ENCODE data around the gene GLI3. TPM values are rescaled to one million over a fixed set of nuclear protein-coding genes. Genes with fewer than 3 reads are reported as not detected.

GLI3 gene
- total RNA-seq, 2 experiments from 2014 or later: 0.12 TPM; not detected in 1

- ChIA-PET CTCF (interaction anchor here (1.0 kb wide), 1 partner anchor 9 kb away, joined by 4 read pairs; no protein-coding TSS in a partner anchor), POLR2A (no interaction called here)
- no peak overlapping the region for H3K27ac Mint-ChIP-seq
These were observed 162.9 kb downstream of the GLI3 start for GRCh38 chr7:42074076-42074475.

DNA sequence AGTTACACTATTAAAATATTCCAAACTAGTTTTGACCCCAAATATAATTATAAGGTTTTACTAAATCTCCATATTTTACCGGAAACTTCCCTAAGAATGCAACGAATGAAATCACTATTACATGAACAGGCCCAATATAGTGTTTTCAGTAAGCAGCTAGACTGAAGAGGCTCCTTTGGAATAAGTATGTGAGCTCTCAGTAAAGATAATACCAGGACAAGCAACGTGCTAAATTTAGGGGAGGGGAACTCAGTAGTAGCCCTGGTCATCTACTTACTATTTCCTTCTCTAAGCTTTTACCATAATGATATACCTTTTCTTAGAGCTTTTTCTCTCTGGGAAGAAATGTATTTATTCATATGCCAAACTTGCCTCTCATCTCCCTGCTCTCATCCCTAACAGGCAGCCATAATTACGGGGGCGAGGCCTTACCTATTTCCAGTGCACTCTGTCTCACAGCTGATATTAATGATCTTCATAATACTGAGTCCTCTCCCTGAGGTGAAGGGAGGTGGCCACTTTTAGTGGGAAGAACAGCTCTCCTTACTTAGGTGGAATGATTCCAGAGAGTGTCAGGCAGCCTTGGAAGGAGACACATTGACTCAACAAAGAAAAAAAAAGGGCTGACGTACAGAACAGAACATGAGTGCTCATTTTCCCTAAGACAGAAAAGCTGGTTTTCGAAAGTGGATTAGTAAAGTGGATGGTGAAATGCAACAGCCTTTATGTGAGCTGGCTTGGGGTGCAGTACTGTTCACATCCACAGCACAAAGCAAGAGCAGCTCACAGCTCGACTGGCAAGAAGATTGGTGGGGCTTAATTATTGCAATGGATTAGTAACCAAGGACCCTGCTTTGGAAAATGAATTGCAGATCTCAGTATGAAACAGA is 165.4 kb downstream of the GLI3 start:
- no peak overlapping the region for H3K4me3 Mint-ChIP-seq
- no peaks in the 10 kb centered on the region for H3K36me3 Mint-ChIP-seq (ENCODE audit: low read depth)
- ChIA-PET POLR2A (no interaction called here), CTCF (interaction anchor here (0.7 kb wide), 1 partner anchor 91 kb away, joined by 3 read pairs; no protein-coding TSS in a partner anchor)
- H3K9me3 Mint-ChIP-seq: no peaks in the 10 kb centered on the region
- H3K27ac Mint-ChIP-seq: no peak overlapping the region
- H3K4me1 Mint-ChIP-seq: no peaks in the 10 kb centered on the region
- DNase-seq: no peak
- H3K27me3 Mint-ChIP-seq: no peaks in the 10 kb centered on the region

More at GRCh38 chr7:42074076-42074475, 162.9 kb downstream of the GLI3 start:
- H3K27me3 Mint-ChIP-seq: no peaks in the 10 kb centered on the region
- DNase-seq: no peak
- no peaks in the 10 kb centered on the region for H3K9me3 Mint-ChIP-seq
- H3K4me1 Mint-ChIP-seq: no peaks in the 10 kb centered on the region
- H3K36me3 Mint-ChIP-seq (ENCODE audit: low read depth): no peaks in the 10 kb centered on the region
- no peak overlapping the region for H3K4me3 Mint-ChIP-seq

GRCh38 chr7:42070068-42070467 is 166.9 kb downstream of the GLI3 start:
- POLR2A ChIA-PET: no interaction called here
- H3K27ac Mint-ChIP-seq: no peak overlapping the region
- no peak for DNase-seq
- no peak overlapping the region for H3K4me3 Mint-ChIP-seq
- no peaks in the 10 kb centered on the region for H3K4me1 Mint-ChIP-seq
- CTCF ChIA-PET: no interaction called here
- no peaks in the 10 kb centered on the region for H3K9me3 Mint-ChIP-seq
- H3K27me3 Mint-ChIP-seq: no peaks in the 10 kb centered on the region
- no peaks in the 10 kb centered on the region for H3K36me3 Mint-ChIP-seq (ENCODE audit: low read depth)

DNA sequence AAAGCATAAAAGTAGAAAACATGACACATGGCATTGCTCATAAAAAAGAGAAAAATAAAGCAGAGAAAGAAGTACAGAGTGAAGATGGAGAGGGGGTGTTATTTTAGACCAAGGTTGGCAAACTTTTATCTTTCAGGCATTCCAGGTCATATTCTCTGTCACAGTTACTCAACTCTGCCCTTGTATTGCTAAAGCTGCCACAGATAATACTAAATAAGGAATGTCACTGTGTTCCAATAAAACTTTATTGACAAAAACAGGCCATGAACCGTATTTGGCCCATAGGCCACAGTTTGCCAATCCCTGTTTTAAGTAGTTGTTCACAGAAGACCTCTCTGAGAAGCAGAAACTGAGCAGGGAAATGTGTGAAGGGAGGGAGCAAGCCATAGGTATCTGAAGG is 167.4 kb downstream of the GLI3 start:
- H3K27me3 Mint-ChIP-seq: no peaks in the 10 kb centered on the region
- no peak overlapping the region for H3K27ac Mint-ChIP-seq
- CTCF ChIA-PET: no interaction called here
- H3K9me3 Mint-ChIP-seq: no peaks in the 10 kb centered on the region
- no peaks in the 10 kb centered on the region for H3K36me3 Mint-ChIP-seq (ENCODE audit: low read depth)
- H3K4me3 Mint-ChIP-seq: no peak overlapping the region
- POLR2A ChIA-PET: no interaction called here
- DNase-seq: no peak
- H3K4me1 Mint-ChIP-seq: no peaks in the 10 kb centered on the region

GRCh38 chr7:42068554-42069280 is 168.3 kb downstream of the GLI3 start:
- no peak overlapping the region for H3K4me3 Mint-ChIP-seq
- H3K27ac Mint-ChIP-seq: no peak overlapping the region
- H3K27me3 Mint-ChIP-seq: no peaks in the 10 kb centered on the region
- H3K9me3 Mint-ChIP-seq: no peaks in the 10 kb centered on the region
- POLR2A ChIA-PET: no interaction called here
- no peak for DNase-seq
- CTCF ChIA-PET: no interaction called here
- no peaks in the 10 kb centered on the region for H3K36me3 Mint-ChIP-seq (ENCODE audit: low read depth)
- no peaks in the 10 kb centered on the region for H3K4me1 Mint-ChIP-seq

- no peaks in the 10 kb centered on the region for H3K4me1 Mint-ChIP-seq
- DNase-seq: no peak
- no peaks in the 10 kb centered on the region for H3K9me3 Mint-ChIP-seq
- H3K4me3 Mint-ChIP-seq: no peak overlapping the region
- ChIA-PET CTCF (no interaction called here), POLR2A (no interaction called here)
- no peak overlapping the region for H3K27ac Mint-ChIP-seq
- peaks cover 9% of the 10 kb centered on the region for H3K27me3 Mint-ChIP-seq
- no peaks in the 10 kb centered on the region for H3K36me3 Mint-ChIP-seq (ENCODE audit: low read depth)
These were observed 171.1 kb downstream of the GLI3 start for GRCh38 chr7:42065942-42066341.

DNA sequence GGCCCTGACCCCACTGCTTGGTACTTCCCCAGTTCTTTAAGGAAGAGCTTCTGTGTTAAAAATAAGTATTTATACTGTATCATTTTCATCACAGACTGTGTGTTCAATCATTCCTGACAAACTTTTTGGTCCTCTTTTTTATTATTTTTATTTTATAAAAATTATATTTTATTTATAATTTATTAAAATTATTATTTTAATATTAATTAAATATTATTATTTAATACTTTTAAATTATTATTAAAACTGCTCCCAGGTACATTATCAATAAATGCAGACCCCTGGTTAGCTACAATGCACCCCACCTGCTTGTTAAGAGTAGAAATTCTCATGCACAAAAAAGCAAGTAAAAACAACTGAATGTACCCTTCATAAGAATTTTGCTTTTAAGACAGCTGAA is 172.0 kb downstream of the GLI3 start:
- Mint-ChIP-seq H3K27ac (no peak overlapping the region), H3K36me3 (ENCODE audit: low read depth) (no peaks in the 10 kb centered on the region), H3K4me1 (no peaks in the 10 kb centered on the region), H3K4me3 (no peak overlapping the region), H3K27me3 (peaks cover 9% of the 10 kb centered on the region), H3K9me3 (no peaks in the 10 kb centered on the region)
- no peak for DNase-seq
- ChIA-PET POLR2A (no interaction called here), CTCF (interaction anchor here (1.0 kb wide), 1 partner anchor 9 kb away, joined by 4 read pairs; no protein-coding TSS in a partner anchor)

DNA sequence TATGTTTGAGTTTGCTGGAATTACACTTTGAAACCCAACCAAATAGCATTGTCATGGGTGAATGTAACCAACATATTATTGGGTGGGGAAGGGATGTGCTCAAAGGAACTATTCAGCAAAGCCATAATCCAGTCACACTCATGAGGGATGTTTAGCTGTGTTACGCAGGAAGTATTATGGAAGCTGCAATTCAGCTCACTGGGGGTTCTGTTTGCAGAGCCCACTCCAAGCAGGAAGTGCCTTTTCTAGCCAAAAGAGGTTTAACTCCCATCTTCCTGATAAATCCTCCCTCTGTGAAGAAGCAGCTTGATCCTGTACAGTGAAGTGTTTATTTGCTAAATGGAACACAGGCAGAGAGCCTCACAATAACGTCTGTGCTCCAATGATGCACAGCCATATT is 172.5 kb downstream of the GLI3 start:
- no peak for DNase-seq
- Mint-ChIP-seq H3K27me3 (peaks cover 9% of the 10 kb centered on the region), H3K9me3 (no peaks in the 10 kb centered on the region), H3K4me3 (no peak overlapping the region), H3K36me3 (ENCODE audit: low read depth) (no peaks in the 10 kb centered on the region), H3K4me1 (no peaks in the 10 kb centered on the region), H3K27ac (no peak overlapping the region)
- ChIA-PET CTCF (interaction anchor here (1.0 kb wide), 1 partner anchor 9 kb away, joined by 4 read pairs; no protein-coding TSS in a partner anchor), POLR2A (no interaction called here)

DNA sequence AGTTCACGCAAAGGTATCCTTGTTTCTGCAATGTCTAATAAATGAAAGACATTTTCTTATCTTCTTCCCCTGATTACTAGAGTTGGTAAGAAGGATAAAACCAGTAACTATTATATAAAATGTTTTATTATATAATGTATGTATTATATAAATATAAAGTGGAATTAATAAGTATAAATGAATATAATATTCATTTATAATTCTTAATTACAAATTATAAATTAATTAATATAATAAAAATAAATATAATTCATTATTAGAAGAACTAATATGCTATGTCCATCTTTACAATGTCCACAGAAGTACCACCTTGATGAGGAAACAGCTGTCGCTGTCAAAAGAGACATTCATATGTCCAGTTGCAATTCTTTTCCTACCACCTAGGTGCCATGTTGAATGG is 177.7 kb downstream of the GLI3 start:
- H3K27ac Mint-ChIP-seq: no peak overlapping the region
- peaks cover 9% of the 10 kb centered on the region for H3K27me3 Mint-ChIP-seq
- CTCF ChIA-PET: interaction anchor here (1.5 kb wide), 1 partner anchor 9 kb away, joined by 5 read pairs; no protein-coding TSS in a partner anchor
- no peaks in the 10 kb centered on the region for H3K36me3 Mint-ChIP-seq (ENCODE audit: low read depth)
- POLR2A ChIA-PET: no interaction called here
- no peaks in the 10 kb centered on the region for H3K9me3 Mint-ChIP-seq
- no peak overlapping the region for H3K4me3 Mint-ChIP-seq
- DNase-seq: no peak
- H3K4me1 Mint-ChIP-seq: no peaks in the 10 kb centered on the region

GRCh38 chr7:42057331-42057730 is 179.7 kb downstream of the GLI3 start:
- Mint-ChIP-seq H3K36me3 (ENCODE audit: low read depth) (no peaks in the 10 kb centered on the region), H3K27me3 (peaks cover 8% of the 10 kb centered on the region), H3K27ac (no peak overlapping the region), H3K9me3 (no peaks in the 10 kb centered on the region), H3K4me3 (no peak overlapping the region), H3K4me1 (no peaks in the 10 kb centered on the region)
- ChIA-PET POLR2A (no interaction called here), CTCF (no interaction called here)
- no peak for DNase-seq

- Mint-ChIP-seq H3K4me1 (no peaks in the 10 kb centered on the region), H3K36me3 (ENCODE audit: low read depth) (no peaks in the 10 kb centered on the region), H3K4me3 (no peak overlapping the region), H3K27me3 (no peaks in the 10 kb centered on the region), H3K27ac (no peak overlapping the region), H3K9me3 (no peaks in the 10 kb centered on the region)
- POLR2A ChIA-PET: no interaction called here
- DNase-seq: no peak
- CTCF ChIA-PET: no interaction called here
These were observed 181.8 kb downstream of the GLI3 start for GRCh38 chr7:42055171-42055570.

DNA sequence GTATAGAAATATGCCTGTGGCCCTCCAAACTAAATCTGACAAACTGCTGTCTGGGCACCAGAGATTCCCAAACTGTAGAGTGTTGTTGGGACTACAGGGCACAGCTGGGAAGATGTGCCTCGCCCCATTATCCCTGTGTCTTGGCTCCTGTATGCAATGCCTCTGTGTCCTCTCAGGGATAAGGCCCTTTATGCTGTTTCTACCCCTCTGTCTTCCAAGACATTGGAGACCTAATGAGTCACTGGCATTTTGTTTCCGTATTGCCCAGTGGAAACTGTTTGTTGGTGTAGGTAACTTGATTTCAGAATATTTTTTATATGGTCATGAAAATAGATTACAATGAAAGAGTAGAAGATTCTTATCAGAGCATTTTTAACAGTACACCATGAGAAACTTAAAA is 183.2 kb downstream of the GLI3 start:
- H3K9me3 Mint-ChIP-seq: no peaks in the 10 kb centered on the region
- H3K27ac Mint-ChIP-seq: no peak overlapping the region
- H3K4me1 Mint-ChIP-seq: no peaks in the 10 kb centered on the region
- H3K27me3 Mint-ChIP-seq: no peaks in the 10 kb centered on the region
- DNase-seq: no peak
- H3K36me3 Mint-ChIP-seq (ENCODE audit: low read depth): no peaks in the 10 kb centered on the region
- CTCF ChIA-PET: no interaction called here
- POLR2A ChIA-PET: no interaction called here
- no peak overlapping the region for H3K4me3 Mint-ChIP-seq

- no peaks in the 10 kb centered on the region for H3K4me1 Mint-ChIP-seq
- DNase-seq: no peak
- no peaks in the 10 kb centered on the region for H3K27me3 Mint-ChIP-seq
- POLR2A ChIA-PET: no interaction called here
- H3K4me3 Mint-ChIP-seq: no peak overlapping the region
- no peaks in the 10 kb centered on the region for H3K36me3 Mint-ChIP-seq (ENCODE audit: low read depth)
- no peak overlapping the region for H3K27ac Mint-ChIP-seq
- no peaks in the 10 kb centered on the region for H3K9me3 Mint-ChIP-seq
- CTCF ChIA-PET: interaction anchor here (0.6 to 1.2 kb wide), 2 partner anchors 9 to 137 kb away, joined by 3 to 5 read pairs; no protein-coding TSS in a partner anchor
These were observed 187.2 kb downstream of the GLI3 start for GRCh38 chr7:42049761-42050160.
